Loucy (cell line): ENCODE data around the gene PLPP4.

Experiments
- H2AFZ ChIP-seq: fragments of 200-600 bp; sonication (generic); 2 replicates; pipeline ENCODE4 v1.6.0; 2016; ENCODE audit warnings: antibody characterized with exemption, mild to moderate bottlenecking, low read length, moderate library complexity
- H3F3A ChIP-seq: fragments of 200-600 bp; 2 replicates; pipeline ENCODE4 v1.6.0; 2016; ENCODE audit warnings: antibody characterized with exemption, low read depth, mild to moderate bottlenecking
- H3K27me3 ChIP-seq: fragments of 200-600 bp; sonication (generic); 2 replicates; pipeline ENCODE4 v1.6.1; 2014; ENCODE audit warnings: low read length, mild to moderate bottlenecking; ENCODE audit not compliant: insufficient read depth, poor library complexity, severe bottlenecking
- H3K36me3 ChIP-seq: fragments of 200-600 bp; sonication (generic); 2 replicates; pipeline ENCODE4 v1.6.1; 2016; ENCODE audit warnings: low read length; ENCODE audit not compliant: insufficient read depth
- H3K4me1 ChIP-seq: fragments of 200-600 bp; sonication (generic); 2 replicates; pipeline ENCODE4 v1.5.1; 2014; ENCODE audit warnings: low read length, mild to moderate bottlenecking; ENCODE audit not compliant: insufficient read depth, poor library complexity, severe bottlenecking
- H3K4me2 ChIP-seq: fragments of 200-600 bp; sonication (generic); 2 replicates; pipeline ENCODE4 v1.6.0; 2014; ENCODE audit warnings: antibody characterized with exemption, low read length, low read depth, mild to moderate bottlenecking; ENCODE audit not compliant: poor library complexity, severe bottlenecking
- H3K4me3 ChIP-seq: fragments of 200-600 bp; sonication (generic); 2 replicates; pipeline ENCODE4 v1.5.1; 2014; ENCODE audit warnings: low read length, mild to moderate bottlenecking, mixed read lengths; ENCODE audit not compliant: poor library complexity, severe bottlenecking
- H3K79me2 ChIP-seq: fragments of 200-600 bp; sonication (generic); 2 replicates; pipeline ENCODE4 v1.6.1; 2014; ENCODE audit warnings: low read length; ENCODE audit not compliant: insufficient read depth
- H3K9ac ChIP-seq: fragments of 200-600 bp; sonication (generic); 2 replicates; pipeline ENCODE4 v1.6.0; 2014; ENCODE audit warnings: mild to moderate bottlenecking, low read depth, low read length, moderate library complexity; ENCODE audit not compliant: poor library complexity, severe bottlenecking
- H3K9me2 ChIP-seq: fragments of 200-600 bp; sonication (generic); replicated peaks from 2 replicates; pipeline ENCODE4 v1.6.1; 2016; ENCODE audit warnings: low read depth, low read length, mixed read lengths
- H3K9me3 ChIP-seq: fragments of 200-600 bp; sonication (generic); 2 replicates; pipeline ENCODE4 v1.6.1; 2014; ENCODE audit warnings: mild to moderate bottlenecking, antibody characterized with exemption, low read length, low read depth; ENCODE audit not compliant: insufficient read depth
- H4K20me1 ChIP-seq: fragments of 200-600 bp; sonication (generic); 2 replicates; pipeline ENCODE4 v1.6.0; 2014; ENCODE audit warnings: antibody characterized with exemption, low read length, mild to moderate bottlenecking; ENCODE audit not compliant: insufficient read depth, poor library complexity, severe bottlenecking
- CTCF ChIP-seq: fragments of 200-600 bp; sonication (generic); conservative IDR thresholded peaks from 2 replicates; pipeline ENCODE4 v1.5.1; 2014; ENCODE audit warnings: mild to moderate bottlenecking, antibody characterized with exemption, low read length
- EZH2phosphoT487 ChIP-seq: fragments of 200-600 bp; IDR thresholded peaks from 2 replicates; pipeline ENCODE4 v1.6.1; 2018; ENCODE audit warnings: antibody characterized with exemption, mild to moderate bottlenecking, moderate library complexity, borderline replicate concordance

The PLPP4 gene

GRCh38 chr10:120514035-120514620, 57.1 kb downstream of the PLPP4 start:
- no peak for TF ChIP-seq EZH2phosphoT487
- TF ChIP-seq CTCF: no peak
- H3K4me1 ChIP-seq: no peaks in the 10 kb centered on the region
- H2AFZ ChIP-seq: no peak overlapping the region
- H3K9ac ChIP-seq: no peak overlapping the region
- H3K4me3 ChIP-seq: no peak overlapping the region
- no peak overlapping the region for H3K4me2 ChIP-seq
- H3K36me3 ChIP-seq: no peaks in the 10 kb centered on the region
- no peaks in the 10 kb centered on the region for H3F3A ChIP-seq
- H3K79me2 ChIP-seq: no peaks in the 10 kb centered on the region
- H3K9me3 ChIP-seq: no peaks in the 10 kb centered on the region
- H4K20me1 ChIP-seq: no peaks in the 10 kb centered on the region
- H3K27me3 ChIP-seq: no peaks in the 10 kb centered on the region
- H3K9me2 ChIP-seq: no peaks in the 10 kb centered on the region

GRCh38 chr10:120514959-120515358, 57.9 kb downstream of the PLPP4 start:
- H3K4me2 ChIP-seq: no peak overlapping the region
- H3K36me3 ChIP-seq: no peaks in the 10 kb centered on the region
- no peak overlapping the region for H3K9ac ChIP-seq
- H3K27me3 ChIP-seq: no peaks in the 10 kb centered on the region
- H4K20me1 ChIP-seq: no peaks in the 10 kb centered on the region
- TF ChIP-seq EZH2phosphoT487 (no peak), CTCF (no peak)
- no peaks in the 10 kb centered on the region for H3K9me3 ChIP-seq
- H3K4me1 ChIP-seq: no peaks in the 10 kb centered on the region
- H3K4me3 ChIP-seq: no peak overlapping the region
- no peaks in the 10 kb centered on the region for H3K79me2 ChIP-seq
- no peaks in the 10 kb centered on the region for H3K9me2 ChIP-seq
- H2AFZ ChIP-seq: no peak overlapping the region
- H3F3A ChIP-seq: no peaks in the 10 kb centered on the region

GRCh38 chr10:120515741-120516140, 58.7 kb downstream of the PLPP4 start:
- H4K20me1 ChIP-seq: no peaks in the 10 kb centered on the region
- no peaks in the 10 kb centered on the region for H3F3A ChIP-seq
- TF ChIP-seq EZH2phosphoT487 (no peak), CTCF (no peak)
- no peak overlapping the region for H3K4me2 ChIP-seq
- H3K27me3 ChIP-seq: no peaks in the 10 kb centered on the region
- H3K9ac ChIP-seq: no peak overlapping the region
- H3K4me3 ChIP-seq: no peak overlapping the region
- H3K9me3 ChIP-seq: no peaks in the 10 kb centered on the region
- H3K36me3 ChIP-seq: no peaks in the 10 kb centered on the region
- no peaks in the 10 kb centered on the region for H3K79me2 ChIP-seq
- H2AFZ ChIP-seq: no peak overlapping the region
- no peaks in the 10 kb centered on the region for H3K9me2 ChIP-seq
- no peaks in the 10 kb centered on the region for H3K4me1 ChIP-seq
